HepG2 (cell line): Measurements from ENCODE around the gene KRTAP1-1.

Source experiments
- MAF1 ChIP-seq: sonication (generic); formaldehyde crosslinking; IDR thresholded peaks from 2 replicates; pipeline ENCODE4 v1.5.0; 2020; ENCODE audit warnings: missing genetic modification reagents, borderline replicate concordance
- NFYB ChIP-seq: sonication (generic); formaldehyde crosslinking; IDR thresholded peaks from 2 replicates; pipeline ENCODE4 v1.4.0; 2020; ENCODE audit warnings: missing genetic modification reagents
- SMC3 ChIP-seq: IDR thresholded peaks from 2 replicates; pipeline ENCODE4 v1.6.1; 2011; ENCODE audit warnings: low read length, improper control_type of control experiment
- ZZZ3 ChIP-seq: sonication (generic); formaldehyde crosslinking; IDR thresholded peaks from 2 replicates; pipeline ENCODE4 v1.4.0; 2020; ENCODE audit warnings: missing genetic modification reagents, mild to moderate bottlenecking, borderline replicate concordance
- TF ChIP-seq, protein P1 (sequence below): sonication (generic); formaldehyde crosslinking; IDR thresholded peaks from 2 replicates; pipeline ENCODE4 v1.9.0; 2021; ENCODE audit warnings: missing genetic modification reagents, borderline replicate concordance

DNA sequence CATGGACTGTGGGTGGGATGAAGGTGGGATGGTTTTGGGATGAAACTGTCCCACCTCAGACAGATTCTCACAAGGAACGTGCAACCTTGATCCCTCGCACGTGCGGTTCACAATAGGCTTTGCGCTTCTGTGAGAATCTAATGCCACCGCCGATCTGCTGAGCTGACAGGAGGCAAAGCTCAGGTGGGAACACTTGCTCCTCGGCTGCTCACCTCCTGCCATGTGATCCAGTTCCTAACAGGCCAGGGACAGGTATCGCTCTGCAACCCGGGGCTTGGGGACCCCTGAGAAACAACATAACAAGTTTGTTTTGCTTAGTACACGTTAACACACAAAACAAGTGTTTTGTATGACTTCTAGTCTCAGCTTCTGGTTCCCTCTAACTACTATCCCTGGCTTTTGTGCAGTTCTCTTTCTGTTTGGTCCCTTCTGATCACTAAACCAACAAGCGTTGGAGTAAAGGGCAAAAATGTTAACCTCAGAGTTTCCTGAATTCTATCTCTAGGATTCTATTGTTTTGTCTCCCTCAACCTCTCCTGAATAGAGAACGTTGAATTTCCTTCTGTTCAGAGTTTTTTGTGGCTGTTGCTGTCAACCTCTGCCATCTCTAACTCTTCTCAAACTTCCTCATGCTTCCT, 24.6 kb downstream of the KRTAP1-1 start:
- TF ChIP-seq ZZZ3 (CRISPR knock-in tag): no peak
- no peak for TF ChIP-seq SMC3
- TF ChIP-seq NFYB (CRISPR knock-in tag): no peak
- no peak for TF ChIP-seq MAF1 (CRISPR knock-in tag)
- TF ChIP-seq, protein P1, sequence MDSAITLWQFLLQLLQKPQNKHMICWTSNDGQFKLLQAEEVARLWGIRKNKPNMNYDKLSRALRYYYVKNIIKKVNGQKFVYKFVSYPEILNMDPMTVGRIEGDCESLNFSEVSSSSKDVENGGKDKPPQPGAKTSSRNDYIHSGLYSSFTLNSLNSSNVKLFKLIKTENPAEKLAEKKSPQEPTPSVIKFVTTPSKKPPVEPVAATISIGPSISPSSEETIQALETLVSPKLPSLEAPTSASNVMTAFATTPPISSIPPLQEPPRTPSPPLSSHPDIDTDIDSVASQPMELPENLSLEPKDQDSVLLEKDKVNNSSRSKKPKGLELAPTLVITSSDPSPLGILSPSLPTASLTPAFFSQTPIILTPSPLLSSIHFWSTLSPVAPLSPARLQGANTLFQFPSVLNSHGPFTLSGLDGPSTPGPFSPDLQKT (CRISPR knock-in tag): no peak
